ENCODE data around the gene MKNK2.

The MKNK2 gene

GRCh38 chr19:2080336-2080988 lies 29.4 kb upstream of the MKNK2 start:
- DNase-seq (ENCODE audit: low read depth), result no peak

GRCh38 chr19:2079865-2080301 lies 28.8 kb upstream of the MKNK2 start:
- DNase-seq (ENCODE audit: low read depth), result no peak

GRCh38 chr19:2079076-2079864 lies 28.2 kb upstream of the MKNK2 start:
- no peak for DNase-seq (ENCODE audit: low read depth)

DNA sequence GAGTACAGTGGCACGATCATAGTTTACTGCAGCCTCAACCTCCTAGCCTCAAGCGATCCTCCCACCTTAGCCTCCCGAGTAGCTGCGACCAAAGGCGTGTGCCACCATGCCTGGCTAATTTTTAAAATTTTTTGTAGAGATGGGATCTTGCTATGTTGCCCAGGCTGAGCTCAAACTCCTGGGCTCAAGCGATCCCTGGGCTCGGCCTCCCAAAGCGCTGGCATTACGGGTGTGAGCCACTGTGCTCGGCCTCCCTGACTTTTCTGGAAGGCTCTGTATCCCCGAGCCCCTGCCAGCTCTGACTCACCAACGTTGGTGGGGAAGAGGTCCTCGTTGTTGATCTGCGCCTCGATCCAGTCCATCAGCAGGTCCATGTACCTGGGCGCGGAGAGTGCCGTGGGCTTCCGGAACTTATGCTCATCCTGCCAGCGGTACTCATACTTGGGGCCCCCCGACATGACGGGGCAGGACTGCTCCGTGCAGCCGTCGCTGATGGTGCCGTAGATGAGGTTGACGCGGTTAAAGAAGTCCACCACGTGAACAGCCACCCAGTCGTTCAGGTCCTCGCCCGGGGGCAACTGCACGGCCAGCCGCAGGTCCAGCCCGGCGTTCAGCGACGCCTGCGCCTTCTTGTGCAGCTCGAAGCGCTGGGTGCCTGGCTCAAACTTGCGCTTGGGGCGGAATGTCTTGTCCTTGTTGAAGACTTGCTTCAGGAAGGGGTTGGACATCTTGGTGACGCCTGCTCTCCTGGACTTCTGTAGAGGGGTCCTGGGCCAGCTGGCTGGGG lies 27.0 kb upstream of the MKNK2 start:
- DNase-seq (ENCODE audit: low read depth), result no peak

- DNase-seq (ENCODE audit: low read depth), result no peak
Measured at GRCh38 chr19:2077398-2077797, 26.4 kb upstream of the MKNK2 start.

GRCh38 chr19:2076526-2076944 lies 25.5 kb upstream of the MKNK2 start:
- no peak for DNase-seq (ENCODE audit: low read depth)

DNA sequence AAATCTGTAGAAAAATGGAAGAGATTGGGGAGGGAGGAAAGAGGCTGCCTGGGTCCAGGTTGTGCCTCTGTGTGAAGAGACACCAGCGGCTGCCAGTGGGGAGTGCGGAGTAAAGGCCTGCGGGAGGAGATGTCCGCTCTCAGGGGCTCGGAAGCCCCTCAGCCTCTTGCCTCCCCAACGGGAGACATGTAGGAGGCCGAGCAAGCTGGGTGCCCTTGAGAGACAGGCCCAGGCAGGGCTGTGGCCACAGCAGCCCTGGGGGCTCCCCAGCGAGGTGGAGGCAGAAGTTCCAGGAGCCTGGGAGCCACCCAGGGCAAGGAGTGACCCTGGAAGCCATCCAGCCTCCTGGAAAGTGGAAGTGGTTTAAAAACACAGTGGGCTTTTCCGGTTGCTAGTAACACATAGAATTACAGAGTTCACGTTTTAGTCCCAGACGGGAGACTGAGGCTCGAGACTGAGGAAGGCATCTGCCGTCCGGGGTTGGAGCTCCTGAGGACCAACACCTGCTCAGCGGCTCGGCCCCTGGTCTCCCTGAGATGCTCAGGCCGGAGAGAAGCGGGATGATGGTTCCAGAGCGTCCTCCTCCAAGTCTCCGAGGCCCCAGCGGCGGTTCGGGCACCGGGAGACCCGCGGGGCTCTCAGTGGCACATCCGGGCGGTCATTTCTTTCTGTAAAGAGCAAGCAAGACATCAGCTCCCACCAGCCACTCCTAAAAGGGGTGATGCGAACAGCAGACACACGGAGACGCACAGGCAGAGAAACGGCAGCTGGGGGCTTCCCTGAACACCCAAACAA lies 21.9 kb upstream of the MKNK2 start:
- DNase-seq (ENCODE audit: low read depth), result no peak

DNA sequence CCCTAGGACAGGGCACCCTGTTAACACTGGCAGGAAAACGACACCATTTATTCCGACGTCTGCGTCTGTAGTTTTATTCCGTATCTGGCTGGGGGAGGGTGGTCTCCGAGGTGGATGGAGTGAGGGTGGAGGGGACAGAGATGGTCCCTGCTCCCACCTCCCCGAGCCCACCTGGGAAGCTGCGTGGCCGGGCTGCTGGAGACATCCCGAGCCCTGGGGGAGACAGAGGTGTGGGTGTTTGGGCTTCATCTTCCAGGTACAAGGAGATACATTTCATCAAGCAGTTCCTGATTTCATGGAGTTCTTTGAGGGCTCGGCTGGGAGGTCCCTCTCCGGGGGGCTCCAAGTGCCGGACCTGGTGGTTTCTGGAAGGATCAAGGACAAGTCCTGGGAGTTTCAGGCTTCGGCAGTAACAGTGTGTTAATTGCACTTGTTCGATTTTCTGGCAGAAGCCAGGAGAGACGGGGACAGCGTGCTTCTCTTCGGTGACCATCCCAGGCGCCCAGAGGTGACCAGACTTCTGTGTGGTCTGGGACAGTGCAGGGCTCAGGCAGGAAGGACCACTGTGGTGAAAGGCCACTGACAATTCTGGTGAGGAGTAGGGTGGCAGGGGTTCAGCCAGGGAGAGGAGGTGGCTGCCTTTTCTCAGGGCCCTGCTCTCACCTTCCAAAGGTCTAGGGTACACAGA lies 20.1 kb upstream of the MKNK2 start:
- DNase-seq (ENCODE audit: low read depth), result no peak

DNA sequence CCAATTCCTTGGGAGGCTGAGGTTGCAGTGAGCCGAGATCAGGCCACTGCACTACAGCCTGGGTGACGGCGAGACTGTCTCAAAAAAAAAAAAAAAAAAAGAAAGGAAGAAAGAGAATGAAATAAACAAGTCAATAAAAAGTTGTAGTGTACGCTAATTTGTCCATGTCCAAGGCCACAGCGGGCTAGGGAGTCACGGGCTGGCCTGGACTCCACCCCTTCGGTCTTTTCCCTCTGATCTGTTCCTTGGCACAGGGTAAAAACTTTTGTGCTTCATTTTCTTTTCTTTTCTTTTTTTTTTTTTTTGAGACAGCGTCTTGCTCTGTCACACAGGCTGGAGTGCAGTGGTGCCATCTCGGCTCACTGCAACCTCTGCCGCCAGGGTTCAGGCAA lies 19.4 kb upstream of the MKNK2 start:
- DNase-seq (ENCODE audit: low read depth), result no peak

- DNase-seq (ENCODE audit: low read depth), result no peak
Measured at GRCh38 chr19:2064788-2065524, 13.9 kb upstream of the MKNK2 start.

DNA sequence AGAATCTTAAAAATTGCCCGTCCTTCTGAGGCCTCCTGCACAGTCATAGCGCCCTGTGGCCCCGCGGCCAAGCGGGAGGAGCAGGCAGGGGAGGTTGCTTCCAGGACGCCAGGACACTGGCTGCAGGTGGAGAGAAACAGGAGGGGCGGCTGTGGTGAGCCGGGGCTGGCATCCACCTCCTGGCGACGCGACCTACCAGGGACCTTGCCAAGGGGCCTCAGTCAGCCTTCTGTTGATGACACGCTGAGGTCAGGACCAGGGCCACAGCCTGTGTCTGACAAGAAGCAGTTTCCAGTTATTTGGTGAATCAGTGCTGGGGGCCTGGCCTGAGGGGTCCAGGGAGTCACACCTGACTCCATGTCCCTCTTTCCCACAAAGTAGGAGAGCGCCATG lies 13.3 kb upstream of the MKNK2 start:
- no peak for DNase-seq (ENCODE audit: low read depth)

GRCh38 chr19:2063824-2064223 lies 12.8 kb upstream of the MKNK2 start:
- DNase-seq (ENCODE audit: low read depth), result no peak

- DNase-seq (ENCODE audit: low read depth), result no peak
Measured at GRCh38 chr19:2062770-2063169, 11.7 kb upstream of the MKNK2 start.

- DNase-seq (ENCODE audit: low read depth), result no peak
Measured at GRCh38 chr19:2062389-2062729, 11.3 kb upstream of the MKNK2 start.

DNA sequence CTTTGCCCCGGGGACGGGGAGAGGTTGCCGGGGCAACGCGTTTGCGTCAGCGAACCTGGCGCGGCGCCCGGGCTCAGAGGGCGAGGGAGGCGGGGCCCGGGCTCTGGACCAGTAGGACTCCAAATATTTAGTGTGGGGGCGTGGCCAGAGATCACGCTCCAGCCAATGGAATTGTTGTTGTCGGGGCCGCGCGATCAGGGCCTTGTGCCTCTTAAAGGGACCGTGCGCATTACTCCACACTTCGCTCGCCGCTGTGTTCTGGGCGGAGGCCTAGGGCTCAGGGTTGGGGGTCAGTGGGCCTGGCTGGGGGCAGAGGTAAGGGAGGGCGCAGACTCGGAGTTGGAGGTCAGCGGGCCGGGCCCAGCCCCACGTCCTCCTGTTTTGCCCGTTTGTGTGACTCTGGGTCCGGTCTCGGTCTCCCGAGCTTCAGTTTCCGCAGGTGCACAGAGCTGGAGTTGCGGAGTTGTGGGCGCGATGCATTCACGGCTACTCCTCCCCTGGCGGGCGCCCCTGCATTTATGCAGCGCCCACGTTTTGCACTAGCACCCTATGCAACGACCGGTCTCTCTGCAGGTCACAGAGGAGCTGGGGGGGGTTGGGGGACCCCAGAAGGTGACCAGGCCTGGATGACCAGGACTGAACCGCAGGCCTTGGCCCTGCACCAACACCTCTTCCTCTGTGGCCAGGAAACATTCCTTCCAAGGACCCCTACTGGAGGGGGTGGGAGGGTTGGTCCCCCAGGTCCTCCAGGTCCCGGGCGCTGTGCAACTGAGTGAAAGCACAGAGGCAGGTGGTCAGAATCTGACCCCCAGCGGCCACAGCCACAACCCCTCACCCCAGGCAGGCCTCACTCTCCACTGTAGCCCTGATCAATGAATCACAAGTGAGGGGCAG lies 10.7 kb upstream of the MKNK2 start:
- DNase-seq (ENCODE audit: low read depth), result peak; percentile 70

- DNase-seq (ENCODE audit: low read depth), result no peak
Measured at GRCh38 chr19:2060884-2061494, 9.9 kb upstream of the MKNK2 start.

DNA sequence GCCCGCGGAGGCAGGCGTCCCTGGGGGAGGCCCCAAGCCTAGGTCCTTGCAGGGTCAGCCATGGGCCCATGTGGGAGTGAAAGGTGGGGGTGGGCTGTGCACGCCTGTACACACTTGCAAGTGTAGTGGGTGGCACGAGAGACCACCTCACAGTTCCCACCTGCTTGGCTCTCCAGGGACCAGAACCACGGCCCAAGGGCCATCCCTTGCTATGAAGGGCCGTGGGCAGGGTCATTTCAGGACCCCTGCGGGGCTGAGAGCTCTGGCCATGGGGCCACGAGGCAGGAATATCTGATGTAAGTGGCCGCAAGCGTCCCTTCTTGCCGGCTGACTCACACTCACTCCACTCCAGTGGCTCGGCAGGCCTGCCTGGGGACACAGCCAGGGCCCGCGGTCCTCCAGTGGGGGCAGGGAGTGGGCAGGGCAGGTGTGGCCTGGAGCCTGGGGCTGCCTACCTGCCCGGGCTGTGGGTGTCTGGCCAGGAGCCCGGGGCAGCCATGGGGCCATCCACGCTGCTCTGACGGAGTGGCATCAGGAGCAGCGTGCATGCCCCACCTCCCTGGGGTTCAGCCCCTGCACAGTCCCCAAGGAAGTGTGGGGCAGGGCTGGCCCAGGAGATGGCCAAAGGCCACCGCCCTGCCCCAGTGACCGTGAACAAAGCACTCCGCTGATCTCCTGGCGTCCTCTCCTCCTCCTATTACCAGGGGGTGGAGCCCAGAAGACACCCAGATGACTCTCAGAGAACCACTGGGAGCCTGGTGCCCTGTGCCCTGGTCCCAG lies 8.6 kb upstream of the MKNK2 start:
- DNase-seq (ENCODE audit: low read depth), result no peak

DNA sequence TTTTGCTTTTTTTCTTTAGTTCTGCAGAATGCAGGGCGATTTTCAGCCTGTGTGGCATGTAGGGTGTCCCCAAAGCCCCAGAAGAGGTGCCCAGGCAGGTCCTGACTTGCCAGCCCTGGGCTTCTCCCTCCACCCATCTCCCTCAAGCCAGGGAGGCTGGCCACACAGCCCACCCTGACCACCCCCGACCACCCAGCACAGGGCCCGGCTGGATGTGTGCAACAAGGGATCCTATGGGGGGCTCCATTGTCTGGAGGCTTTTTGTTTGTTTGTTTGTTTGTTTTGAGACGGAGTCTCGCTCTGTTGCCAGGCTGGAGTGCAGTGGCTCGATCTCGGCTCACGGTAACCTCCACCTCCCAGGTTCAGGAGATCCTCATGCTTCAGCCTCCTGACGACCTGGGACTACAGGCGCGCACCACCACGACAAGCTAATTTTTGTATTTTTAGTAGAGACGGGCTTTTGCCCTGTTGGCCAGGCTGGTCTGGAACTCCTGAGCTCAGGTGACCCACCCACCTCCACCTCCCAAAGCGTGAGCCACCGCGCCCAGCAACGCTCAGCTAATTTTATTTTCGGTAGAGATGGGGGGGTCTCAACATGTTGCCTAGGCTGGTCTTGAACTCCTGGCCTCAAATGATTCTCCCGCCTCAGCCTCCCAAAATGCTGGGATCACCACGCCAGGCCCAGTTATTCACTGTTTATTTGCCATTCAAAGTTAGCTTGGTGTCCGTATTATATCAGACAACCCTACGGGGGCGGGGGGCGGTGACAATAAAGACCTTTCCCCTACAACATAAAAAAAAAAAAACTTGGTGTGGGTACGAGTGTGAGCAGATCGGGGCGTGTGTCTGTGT lies 7.8 kb upstream of the MKNK2 start:
- DNase-seq (ENCODE audit: low read depth), result no peak

Data from non-pigmented ciliary epithelial cell (primary cell).